KMS-11 (cell line): Measurements from ENCODE around the gene STEAP4.

Experiments used
- H2AFZ ChIP-seq: fragments of 200-600 bp; sonication (generic); 2 replicates; pipeline ENCODE4 v1.6.1; 2016; ENCODE audit warnings: antibody characterized with exemption, mixed run types, low read depth
- H3K27ac ChIP-seq: fragments of 200-600 bp; sonication (generic); 2 replicates; pipeline ENCODE4 v1.6.1; 2016; ENCODE audit warnings: mild to moderate bottlenecking, mixed run types
- H3K27me3 ChIP-seq: fragments of 200-600 bp; sonication (generic); 2 replicates; pipeline ENCODE4 v1.6.1; 2017; ENCODE audit warnings: mild to moderate bottlenecking, low read depth, mixed run types, moderate library complexity; ENCODE audit not compliant: insufficient read depth
- H3K36me3 ChIP-seq: fragments of 200-600 bp; sonication (generic); 2 replicates; pipeline ENCODE4 v1.6.1; 2017; ENCODE audit warnings: mild to moderate bottlenecking, mixed run types; ENCODE audit not compliant: insufficient read depth
- H3K4me1 ChIP-seq: fragments of 200-600 bp; sonication (generic); 2 replicates; pipeline ENCODE4 v1.6.1; 2016; ENCODE audit warnings: mild to moderate bottlenecking, low read depth, mixed run types; ENCODE audit not compliant: poor library complexity, severe bottlenecking
- H3K4me2 ChIP-seq: fragments of 200-600 bp; sonication (generic); 2 replicates; pipeline ENCODE4 v1.7.0; 2016; ENCODE audit warnings: mild to moderate bottlenecking, mixed run types
- H3K4me3 ChIP-seq: fragments of 200-600 bp; sonication (generic); IDR thresholded peaks from 2 replicates; pipeline ENCODE4 v1.6.1; 2017; ENCODE audit warnings: low read depth, low read length, mixed read lengths; ENCODE audit not compliant: insufficient read depth
- H3K79me2 ChIP-seq: fragments of 200-600 bp; sonication (generic); 2 replicates; pipeline ENCODE4 v1.6.1; 2016; ENCODE audit warnings: low read depth, mixed run types; ENCODE audit not compliant: insufficient read depth
- H3K9ac ChIP-seq: fragments of 200-600 bp; sonication (generic); 2 replicates; pipeline ENCODE4 v1.6.1; 2016; ENCODE audit warnings: mild to moderate bottlenecking, mixed run types
- H4K20me1 ChIP-seq: fragments of 200-600 bp; sonication (generic); 2 replicates; pipeline ENCODE4 v1.6.1; 2016; ENCODE audit warnings: mild to moderate bottlenecking, mixed run types; ENCODE audit not compliant: insufficient read depth
- TF ChIP-seq, protein P1 (sequence below): fragments of 200-600 bp; sonication (generic); conservative IDR thresholded peaks from 2 replicates; pipeline ENCODE4 v1.6.1; 2017; ENCODE audit warnings: low read depth, mild to moderate bottlenecking, antibody characterized with exemption, low read length, moderate library complexity, mixed read lengths

Gene STEAP4

DNA sequence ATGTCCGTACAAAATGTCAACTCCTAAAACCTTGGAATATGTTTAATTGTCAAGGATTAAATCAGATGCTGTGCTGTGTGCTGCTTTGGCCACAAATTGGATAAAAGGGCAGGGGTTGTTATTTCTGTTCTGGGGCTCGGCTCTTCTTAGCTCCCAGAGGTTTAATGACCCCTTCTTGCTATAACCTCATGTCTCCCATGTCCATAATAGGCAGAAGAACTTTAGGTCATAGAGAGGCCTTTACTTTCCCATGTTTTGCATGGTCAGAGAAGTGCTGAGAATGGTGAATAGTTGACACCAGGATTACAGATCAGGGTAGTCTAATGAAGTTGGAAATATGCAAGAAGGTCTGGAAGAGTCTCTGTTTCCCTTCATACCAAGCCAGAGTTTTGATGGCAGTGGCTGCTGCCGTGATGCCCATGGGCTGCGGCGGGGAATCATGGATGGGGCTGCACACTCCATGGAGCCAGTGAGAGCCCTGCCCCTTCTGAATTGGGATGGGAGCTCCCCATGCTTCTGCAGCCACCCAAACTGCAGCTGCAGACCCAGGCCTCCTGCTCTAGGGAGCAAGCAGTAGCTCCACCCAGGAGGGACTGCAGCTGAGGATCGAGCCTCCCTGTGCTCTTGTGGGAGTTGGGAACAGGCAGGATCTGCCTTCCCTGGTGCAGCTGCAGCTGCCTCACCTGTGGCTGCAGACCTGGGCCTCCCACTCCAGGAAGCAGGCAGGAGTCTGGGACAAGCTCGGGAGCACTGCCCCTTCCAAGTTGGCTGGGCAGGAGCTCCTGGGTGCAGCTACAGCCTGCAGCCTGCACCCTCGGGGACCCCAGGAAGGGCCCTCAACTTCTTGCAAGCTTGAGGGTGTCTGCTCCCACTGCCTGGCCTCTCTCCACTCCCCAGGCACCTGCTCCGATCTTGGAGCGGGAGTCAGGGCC, 23.1 kb upstream of the STEAP4 start:
- H3K4me3 ChIP-seq = no peak overlapping the region
- H3K4me2 ChIP-seq = no peak overlapping the region
- H3K27me3 ChIP-seq = no peaks in the 10 kb centered on the region

DNA sequence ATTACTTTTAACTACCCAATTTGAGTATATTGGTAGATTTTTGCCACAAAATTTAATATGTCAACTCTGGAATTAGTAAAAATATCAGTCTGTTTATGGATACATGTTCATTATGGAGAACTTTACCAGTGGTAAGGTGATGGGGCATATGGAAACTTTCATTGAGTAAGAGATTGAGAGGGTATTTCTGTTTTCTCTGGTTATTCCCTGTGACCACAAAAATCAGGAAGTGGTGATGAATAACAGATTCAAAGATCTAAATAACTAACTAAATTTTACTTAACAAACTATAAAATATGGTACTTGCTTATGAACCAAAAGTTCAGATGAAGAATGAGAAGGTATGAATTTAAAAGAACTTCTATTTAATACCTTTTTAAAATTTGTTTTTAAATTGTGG, 22.1 kb upstream of the STEAP4 start:
- no peaks in the 10 kb centered on the region for H3K27me3 ChIP-seq
- H3K4me2 ChIP-seq = no peak overlapping the region
- H3K4me1 ChIP-seq = no peaks in the 10 kb centered on the region
- TF ChIP-seq, protein P1, sequence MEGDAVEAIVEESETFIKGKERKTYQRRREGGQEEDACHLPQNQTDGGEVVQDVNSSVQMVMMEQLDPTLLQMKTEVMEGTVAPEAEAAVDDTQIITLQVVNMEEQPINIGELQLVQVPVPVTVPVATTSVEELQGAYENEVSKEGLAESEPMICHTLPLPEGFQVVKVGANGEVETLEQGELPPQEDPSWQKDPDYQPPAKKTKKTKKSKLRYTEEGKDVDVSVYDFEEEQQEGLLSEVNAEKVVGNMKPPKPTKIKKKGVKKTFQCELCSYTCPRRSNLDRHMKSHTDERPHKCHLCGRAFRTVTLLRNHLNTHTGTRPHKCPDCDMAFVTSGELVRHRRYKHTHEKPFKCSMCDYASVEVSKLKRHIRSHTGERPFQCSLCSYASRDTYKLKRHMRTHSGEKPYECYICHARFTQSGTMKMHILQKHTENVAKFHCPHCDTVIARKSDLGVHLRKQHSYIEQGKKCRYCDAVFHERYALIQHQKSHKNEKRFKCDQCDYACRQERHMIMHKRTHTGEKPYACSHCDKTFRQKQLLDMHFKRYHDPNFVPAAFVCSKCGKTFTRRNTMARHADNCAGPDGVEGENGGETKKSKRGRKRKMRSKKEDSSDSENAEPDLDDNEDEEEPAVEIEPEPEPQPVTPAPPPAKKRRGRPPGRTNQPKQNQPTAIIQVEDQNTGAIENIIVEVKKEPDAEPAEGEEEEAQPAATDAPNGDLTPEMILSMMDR = no peak
- no peaks in the 10 kb centered on the region for H3K79me2 ChIP-seq
- no peaks in the 10 kb centered on the region for H4K20me1 ChIP-seq
- no peak overlapping the region for H3K9ac ChIP-seq
- no peak overlapping the region for H3K4me3 ChIP-seq
- H3K27ac ChIP-seq = no peak overlapping the region
- no peak overlapping the region for H2AFZ ChIP-seq
- H3K36me3 ChIP-seq = no peaks in the 10 kb centered on the region

More for the DNA sequence above, 23.1 kb upstream of the STEAP4 start:
- Histone ChIP-seq H3K79me2 (no peaks in the 10 kb centered on the region), H3K9ac (no peak overlapping the region), H2AFZ (no peak overlapping the region), H3K27ac (no peak overlapping the region), H4K20me1 (no peaks in the 10 kb centered on the region), H3K36me3 (no peaks in the 10 kb centered on the region), H3K4me1 (no peaks in the 10 kb centered on the region)
- TF ChIP-seq, protein P1 = no peak

DNA sequence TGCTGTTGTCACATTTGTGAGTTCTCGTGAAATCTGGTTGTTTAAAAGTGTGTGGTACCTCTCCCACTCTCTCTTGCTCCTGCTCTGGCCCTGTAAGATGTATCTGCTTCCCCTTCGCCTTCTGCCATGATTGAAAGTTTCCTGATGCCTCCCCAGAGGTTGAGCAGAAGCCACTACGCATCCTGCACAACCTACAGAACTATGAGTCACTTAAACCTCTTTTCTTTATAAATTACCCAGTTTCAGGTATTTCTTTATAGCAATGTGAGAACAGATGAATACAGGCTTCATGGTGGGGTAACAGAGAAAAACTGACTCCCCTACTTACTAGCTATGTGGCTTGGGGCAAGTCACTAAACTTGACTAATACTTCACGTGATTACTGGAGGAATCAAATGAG, 18.0 kb upstream of the STEAP4 start:
- Histone ChIP-seq H3K4me2 (no peak overlapping the region), H3K4me1 (no peaks in the 10 kb centered on the region), H3K36me3 (no peaks in the 10 kb centered on the region), H3K79me2 (no peaks in the 10 kb centered on the region), H3K27ac (no peak overlapping the region), H3K9ac (no peak overlapping the region), H4K20me1 (no peaks in the 10 kb centered on the region), H2AFZ (no peak overlapping the region), H3K27me3 (no peaks in the 10 kb centered on the region), H3K4me3 (no peak overlapping the region)
- TF ChIP-seq, protein P1 = no peak

DNA sequence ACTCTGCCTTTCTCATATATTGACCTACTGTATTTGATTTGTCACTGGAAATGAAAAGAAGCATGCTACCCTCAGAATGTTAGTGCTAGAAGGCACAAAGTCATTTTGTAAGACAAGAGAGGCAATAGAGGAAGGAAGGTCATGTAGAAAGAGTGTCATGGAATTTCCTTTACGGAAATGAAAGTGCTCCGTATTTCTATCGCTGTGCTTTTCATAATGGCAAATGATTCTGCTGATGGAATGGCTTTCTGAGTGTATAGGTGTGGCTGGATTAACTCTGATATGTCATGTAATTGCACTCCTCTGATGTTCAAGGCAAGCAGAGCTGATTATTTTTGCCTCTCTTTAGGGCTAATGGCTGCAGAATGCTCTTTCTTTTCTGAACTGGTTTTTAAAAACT, 15.5 kb upstream of the STEAP4 start:
- Histone ChIP-seq H3K27me3 (no peaks in the 10 kb centered on the region), H3K79me2 (no peaks in the 10 kb centered on the region), H3K4me2 (no peak overlapping the region), H3K9ac (no peak overlapping the region), H3K27ac (no peak overlapping the region), H3K36me3 (no peaks in the 10 kb centered on the region), H4K20me1 (no peaks in the 10 kb centered on the region), H2AFZ (no peak overlapping the region), H3K4me3 (no peak overlapping the region), H3K4me1 (no peaks in the 10 kb centered on the region)
- TF ChIP-seq, protein P1 = no peak
